ENCODE results near the gene DTNBP1.

DNA sequence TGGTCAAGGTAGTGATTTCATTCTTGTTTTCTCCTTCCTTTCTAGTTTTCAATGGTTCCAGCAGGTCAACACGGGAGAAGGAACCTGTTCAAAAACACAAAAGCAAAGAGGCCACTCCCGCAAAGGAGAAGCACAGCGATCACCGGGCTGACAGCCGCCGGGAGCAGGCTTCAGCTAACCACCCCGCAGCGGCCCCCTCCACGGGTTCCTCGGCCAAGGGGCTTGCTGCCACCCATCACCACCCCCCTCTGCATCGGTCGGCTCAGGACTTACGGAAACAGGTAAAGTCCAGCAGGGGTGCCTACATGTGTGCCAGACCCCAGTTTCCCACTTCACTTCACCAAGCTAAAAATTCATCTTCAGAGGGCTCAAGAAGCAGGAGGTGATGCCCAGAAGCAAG is 175.6 kb downstream of the DTNBP1 start:
- TF ChIP-seq CTCF (conservative IDR thresholded peaks at IDR 0.05 in 1 of 2, IDR thresholded peaks at IDR 0.05 in 1 of 2; ENCODE audit: low read depth in 1 of 2, low read length in 2 of 2) (no peak), EZH2 (IDR thresholded peaks at IDR 0.05; ENCODE audit: low read length, missing control alignments) (no peak)
